Stomach (tissue), 4 donors: ENCODE results near the gene HK1.

Experiments
- CTCF ChIP-seq, 7 experiments: fragments of 450-650 bp in 4 of 7; fragments of 200-600 bp in 3 of 7; sonication (generic) in 3 of 7; IDR thresholded peaks; one replicate each; pipeline ENCODE4 v1.5.1; 2016 to 2019; ENCODE audit warnings: antibody characterized with exemption in 7 of 7, control low read depth in 2 of 7, mild to moderate bottlenecking in 1 of 7
- EP300 ChIP-seq: sonication (generic); formaldehyde crosslinking; IDR thresholded peaks from one replicate; pipeline ENCODE4 v1.6.1; 2017; ENCODE audit warnings: antibody characterized with exemption
- POLR2A ChIP-seq, 4 donors: fragments of 450-650 bp; IDR thresholded peaks; one replicate each; pipeline ENCODE4 v1.6.1; 2016; ENCODE audit warnings: antibody characterized with exemption in 4 of 4, control low read depth in 2 of 4, mild to moderate bottlenecking in 1 of 4, moderate library complexity in 1 of 4

GRCh38 chr10:69323622-69324021 lies 45.3 kb downstream of the HK1 start:
- no peak for TF ChIP-seq CTCF (IDR thresholded peaks at IDR 0.05)
- TF ChIP-seq EP300: no peak
- no peak for TF ChIP-seq POLR2A (IDR thresholded peaks at IDR 0.05)
